ENCODE measurements around the gene KCNN3.

Gene KCNN3

DNA sequence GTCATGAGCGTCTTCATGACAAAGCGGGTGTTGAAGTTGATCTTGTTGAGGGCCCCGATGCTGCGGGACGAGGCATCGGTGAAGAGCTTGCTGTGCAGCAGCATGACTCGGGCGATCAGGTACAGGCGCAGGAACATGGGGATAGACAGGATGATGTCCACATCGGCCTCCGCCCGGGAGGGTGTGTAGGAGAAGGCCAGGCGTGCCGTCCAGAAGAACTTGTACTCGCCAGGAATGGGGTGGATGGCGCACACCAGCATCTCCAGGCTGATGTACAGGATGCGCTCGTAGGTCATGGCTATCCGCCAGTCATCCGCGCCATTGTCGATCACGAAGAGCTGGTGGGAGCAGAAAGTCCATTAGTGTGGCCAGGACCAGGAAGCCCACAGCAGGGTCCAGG, 98.0 kb downstream of the KCNN3 start:
- Histone ChIP-seq H4K20me1 (ENCODE audit: insufficient read depth, low read length) (no peaks in the 10 kb centered on the region), H3K9me3 (replicated peaks; ENCODE audit: insufficient read depth, low read length) (no peaks in the 10 kb centered on the region), H3K4me2 (ENCODE audit: low read depth, low read length) (no peak overlapping the region), H3K9me2 (replicated peaks; ENCODE audit: insufficient read depth, low read length) (no peaks in the 10 kb centered on the region), H3K36me3 (replicated peaks; ENCODE audit: insufficient read depth, low read length) (no peaks in the 10 kb centered on the region), H3K79me2 (ENCODE audit: low read length) (no peaks in the 10 kb centered on the region), H3K4me3 (ENCODE audit: low read length) (no peak overlapping the region), H3K9ac (ENCODE audit: low read length) (no peak overlapping the region), H2AFZ (ENCODE audit: low read length) (no peak overlapping the region), H3K27ac (ENCODE audit: low read length) (no peak overlapping the region), H3K27me3 (replicated peaks; ENCODE audit: insufficient read depth, low read length) (no peaks in the 10 kb centered on the region), H3F3A (ENCODE audit: insufficient read depth, low read length) (no peaks in the 10 kb centered on the region), H3K4me1 (ENCODE audit: low read length) (peaks cover 8% of the 10 kb centered on the region)
- TF ChIP-seq EZH2phosphoT487 (IDR thresholded peaks at IDR 0.05; ENCODE audit: low read length) (no peak), EZH2 (optimal IDR thresholded peaks at IDR 0.05; ENCODE audit: low read depth, low read length) (no peak)
- TF ChIP-seq, protein P1, sequence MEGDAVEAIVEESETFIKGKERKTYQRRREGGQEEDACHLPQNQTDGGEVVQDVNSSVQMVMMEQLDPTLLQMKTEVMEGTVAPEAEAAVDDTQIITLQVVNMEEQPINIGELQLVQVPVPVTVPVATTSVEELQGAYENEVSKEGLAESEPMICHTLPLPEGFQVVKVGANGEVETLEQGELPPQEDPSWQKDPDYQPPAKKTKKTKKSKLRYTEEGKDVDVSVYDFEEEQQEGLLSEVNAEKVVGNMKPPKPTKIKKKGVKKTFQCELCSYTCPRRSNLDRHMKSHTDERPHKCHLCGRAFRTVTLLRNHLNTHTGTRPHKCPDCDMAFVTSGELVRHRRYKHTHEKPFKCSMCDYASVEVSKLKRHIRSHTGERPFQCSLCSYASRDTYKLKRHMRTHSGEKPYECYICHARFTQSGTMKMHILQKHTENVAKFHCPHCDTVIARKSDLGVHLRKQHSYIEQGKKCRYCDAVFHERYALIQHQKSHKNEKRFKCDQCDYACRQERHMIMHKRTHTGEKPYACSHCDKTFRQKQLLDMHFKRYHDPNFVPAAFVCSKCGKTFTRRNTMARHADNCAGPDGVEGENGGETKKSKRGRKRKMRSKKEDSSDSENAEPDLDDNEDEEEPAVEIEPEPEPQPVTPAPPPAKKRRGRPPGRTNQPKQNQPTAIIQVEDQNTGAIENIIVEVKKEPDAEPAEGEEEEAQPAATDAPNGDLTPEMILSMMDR (IDR thresholded peaks at IDR 0.05; ENCODE audit: low read length) = no peak
- no peak for DNase-seq

DNA sequence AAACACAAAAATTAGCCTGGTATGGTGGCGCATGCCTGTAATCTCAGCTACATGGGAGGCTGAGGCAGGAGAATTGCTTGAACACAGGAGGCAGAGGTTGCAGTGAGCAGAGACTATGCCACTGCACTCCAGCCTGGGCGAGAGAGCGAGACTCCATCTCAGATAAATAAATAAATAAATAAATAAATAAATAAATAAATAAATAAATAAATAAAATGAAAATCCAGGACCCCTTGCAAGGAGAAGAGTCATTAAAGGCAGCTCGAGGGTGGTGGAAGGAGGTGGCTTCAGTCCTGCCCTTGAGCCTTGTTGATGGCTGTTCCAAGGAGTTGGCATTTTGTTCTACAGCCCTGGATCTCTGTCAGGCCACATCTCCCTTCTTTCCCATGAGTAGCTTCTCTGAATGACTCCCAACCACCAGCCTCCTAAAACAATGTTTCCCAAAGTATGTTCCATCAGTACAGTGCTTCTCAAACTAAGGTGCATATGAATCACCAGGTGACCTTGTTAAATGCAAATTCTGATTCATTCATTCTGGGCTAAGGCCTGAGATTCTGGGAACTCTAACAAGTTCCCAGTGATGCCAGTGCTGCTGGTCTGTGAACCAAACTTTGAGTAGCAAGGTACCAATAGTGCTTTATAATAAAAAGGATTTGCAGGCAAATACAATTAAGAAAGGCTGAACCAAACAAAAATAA, 99.0 kb downstream of the KCNN3 start:
- Histone ChIP-seq H3K36me3 (replicated peaks; ENCODE audit: insufficient read depth, low read length) (no peaks in the 10 kb centered on the region), H2AFZ (ENCODE audit: low read length) (no peak overlapping the region), H4K20me1 (ENCODE audit: insufficient read depth, low read length) (no peaks in the 10 kb centered on the region), H3K4me2 (ENCODE audit: low read depth, low read length) (no peak overlapping the region), H3K9ac (ENCODE audit: low read length) (no peak overlapping the region), H3K9me3 (replicated peaks; ENCODE audit: insufficient read depth, low read length) (no peaks in the 10 kb centered on the region), H3K27me3 (replicated peaks; ENCODE audit: insufficient read depth, low read length) (no peaks in the 10 kb centered on the region), H3K4me3 (ENCODE audit: low read length) (no peak overlapping the region), H3K9me2 (replicated peaks; ENCODE audit: insufficient read depth, low read length) (no peaks in the 10 kb centered on the region), H3K27ac (ENCODE audit: low read length) (no peak overlapping the region), H3K79me2 (ENCODE audit: low read length) (no peaks in the 10 kb centered on the region), H3F3A (ENCODE audit: insufficient read depth, low read length) (no peaks in the 10 kb centered on the region), H3K4me1 (ENCODE audit: low read length) (peaks cover 8% of the 10 kb centered on the region)
- DNase-seq = no peak
- TF ChIP-seq, protein P1 (IDR thresholded peaks at IDR 0.05; ENCODE audit: low read length) = no peak
- TF ChIP-seq EZH2 (optimal IDR thresholded peaks at IDR 0.05; ENCODE audit: low read depth, low read length) (no peak), EZH2phosphoT487 (IDR thresholded peaks at IDR 0.05; ENCODE audit: low read length) (no peak)

DNA sequence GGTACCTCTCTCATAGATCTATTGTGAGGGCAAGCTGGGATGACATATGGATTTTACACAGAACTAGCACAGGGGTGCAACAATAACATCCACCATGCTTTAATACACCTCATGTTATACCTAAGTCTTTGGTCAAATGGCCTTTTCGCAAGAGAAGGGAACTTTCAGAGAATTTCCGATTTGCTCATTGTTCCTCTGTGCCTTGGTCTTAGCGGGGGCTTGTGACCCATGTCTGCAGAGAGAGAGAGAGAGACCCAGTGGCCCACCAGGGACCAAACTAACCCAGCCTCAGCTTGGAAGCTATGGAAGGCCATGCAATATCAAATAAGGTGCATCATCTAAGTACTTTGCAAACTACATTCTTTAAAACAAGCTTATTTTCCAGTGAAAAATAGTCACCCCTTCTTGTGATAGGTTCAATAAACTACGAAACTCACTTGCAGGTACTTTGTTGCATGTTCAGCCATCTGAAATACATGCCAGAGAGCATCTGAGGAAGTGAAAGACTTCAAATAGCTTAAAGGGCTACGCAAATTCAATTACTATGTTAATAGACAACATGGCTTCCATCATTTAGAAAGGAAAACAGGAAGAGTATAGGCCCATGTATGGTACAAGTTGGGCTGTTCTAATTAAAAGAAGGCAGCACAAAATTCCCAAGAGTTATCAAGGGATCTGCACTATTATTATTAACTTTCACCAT, 100.7 kb downstream of the KCNN3 start:
- Histone ChIP-seq H3F3A (ENCODE audit: insufficient read depth, low read length) (no peaks in the 10 kb centered on the region), H2AFZ (ENCODE audit: low read length) (no peak overlapping the region), H3K4me1 (ENCODE audit: low read length) (peaks cover 8% of the 10 kb centered on the region), H3K9ac (ENCODE audit: low read length) (no peak overlapping the region), H4K20me1 (ENCODE audit: insufficient read depth, low read length) (no peaks in the 10 kb centered on the region), H3K27me3 (replicated peaks; ENCODE audit: insufficient read depth, low read length) (no peaks in the 10 kb centered on the region), H3K27ac (ENCODE audit: low read length) (no peak overlapping the region), H3K4me3 (ENCODE audit: low read length) (no peak overlapping the region), H3K4me2 (ENCODE audit: low read depth, low read length) (no peak overlapping the region), H3K9me2 (replicated peaks; ENCODE audit: insufficient read depth, low read length) (no peaks in the 10 kb centered on the region), H3K79me2 (ENCODE audit: low read length) (no peaks in the 10 kb centered on the region), H3K9me3 (replicated peaks; ENCODE audit: insufficient read depth, low read length) (no peaks in the 10 kb centered on the region), H3K36me3 (replicated peaks; ENCODE audit: insufficient read depth, low read length) (no peaks in the 10 kb centered on the region)
- no peak for DNase-seq
- TF ChIP-seq EZH2 (optimal IDR thresholded peaks at IDR 0.05; ENCODE audit: low read depth, low read length) = no peak
- TF ChIP-seq, protein P1 (IDR thresholded peaks at IDR 0.05; ENCODE audit: low read length) = no peak
- no peak for TF ChIP-seq EZH2phosphoT487 (IDR thresholded peaks at IDR 0.05; ENCODE audit: low read length)
